GM18907 (cell line): Measurements from ENCODE around the gene GOSR1.
"Not testable (repeated sequence)": the region's sequence is repeated elsewhere in the genome, so short reads cannot be mapped to it uniquely, and the experiment has no call there.

ENCODE experiments used
- ATAC-seq: cut with Tn5 transposase; IDR thresholded peaks from one replicate; pipeline ENCODE4 v1.9.1; 2021; ENCODE audit warnings: mild to moderate bottlenecking, moderate library complexity; ENCODE audit not compliant: unreplicated experiment

The GOSR1 gene

DNA sequence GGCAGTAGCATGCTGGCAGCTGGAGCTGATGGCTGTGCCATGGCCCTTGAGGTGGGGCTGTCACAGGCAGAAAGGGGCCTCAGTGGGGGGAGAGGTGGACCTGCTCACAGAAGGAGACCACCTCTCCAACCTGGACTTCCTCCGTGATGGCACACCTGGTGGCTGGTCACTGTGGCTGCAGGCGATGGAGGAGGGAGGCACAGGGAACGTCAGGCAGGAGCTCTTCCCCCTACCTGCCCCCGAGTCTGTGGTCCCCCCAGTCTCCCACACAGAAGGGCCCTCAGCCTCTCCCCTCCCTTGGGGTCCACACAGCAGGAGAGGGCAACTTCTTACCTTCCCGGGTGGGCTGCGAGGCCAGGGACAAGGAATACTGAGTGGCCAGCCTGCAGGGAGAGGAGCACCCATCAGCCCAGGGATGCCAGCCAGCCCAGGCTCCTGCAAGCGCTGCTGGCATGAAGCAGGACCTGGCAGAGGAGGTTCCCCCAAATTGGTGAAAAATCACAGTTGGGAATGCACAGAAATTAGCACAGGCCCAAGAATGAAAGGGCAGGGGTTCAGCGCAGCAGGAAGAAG lies 96.5 kb downstream of the GOSR1 start:
- no peak for ATAC-seq

GRCh38 chr17:30574309-30574708 lies 97.1 kb downstream of the GOSR1 start:
- ATAC-seq: not testable (repeated sequence)

GRCh38 chr17:30574806-30575205 lies 97.6 kb downstream of the GOSR1 start:
- not testable (repeated sequence) for ATAC-seq

- not testable (repeated sequence) for ATAC-seq
Measured at GRCh38 chr17:30575648-30576325, 98.6 kb downstream of the GOSR1 start.

- no peak for ATAC-seq
Measured at GRCh38 chr17:30576326-30576861, 99.2 kb downstream of the GOSR1 start.
